ENCODE measurements around the gene TUBB6.

Gene TUBB6

GRCh38 chr18:12315911-12316310, 7.9 kb downstream of the TUBB6 start:
- DNase-seq, result no peak

- DNase-seq, result peak; percentile 7
Measured at GRCh38 chr18:12317664-12318333, 9.8 kb downstream of the TUBB6 start.

- no peak for DNase-seq
Measured at GRCh38 chr18:12318334-12318697, 10.3 kb downstream of the TUBB6 start.

GRCh38 chr18:12318857-12319256, 10.8 kb downstream of the TUBB6 start:
- DNase-seq, result no peak

GRCh38 chr18:12321333-12321732, 13.3 kb downstream of the TUBB6 start:
- DNase-seq, result no peak

GRCh38 chr18:12324991-12325725, 17.1 kb downstream of the TUBB6 start:
- DNase-seq, result no peak

GRCh38 chr18:12325726-12326245, 17.7 kb downstream of the TUBB6 start:
- no peak for DNase-seq

GRCh38 chr18:12326711-12327460, 18.8 kb downstream of the TUBB6 start:
- no peak for DNase-seq

- DNase-seq, result peak; percentile 67
Measured at GRCh38 chr18:12327510-12328178, 19.6 kb downstream of the TUBB6 start.

- no peak for DNase-seq
Measured at GRCh38 chr18:12328179-12328823, 20.3 kb downstream of the TUBB6 start.

GRCh38 chr18:12329125-12329698, 21.2 kb downstream of the TUBB6 start:
- DNase-seq, result no peak

GRCh38 chr18:12330766-12331165, 22.7 kb downstream of the TUBB6 start:
- DNase-seq, result no peak

GRCh38 chr18:12333506-12334290, 25.7 kb downstream of the TUBB6 start:
- DNase-seq, result no peak

- DNase-seq, result no peak
Measured at GRCh38 chr18:12334366-12334808, 26.3 kb downstream of the TUBB6 start.

- DNase-seq, result no peak
Measured at GRCh38 chr18:12334863-12335262, 26.8 kb downstream of the TUBB6 start.

GRCh38 chr18:12335503-12335902, 27.5 kb downstream of the TUBB6 start:
- DNase-seq, result no peak

GRCh38 chr18:12336171-12336613, 28.2 kb downstream of the TUBB6 start:
- no peak for DNase-seq

GRCh38 chr18:12336887-12337286, 28.8 kb downstream of the TUBB6 start:
- DNase-seq, result no peak

- DNase-seq, result no peak
Measured at GRCh38 chr18:12338382-12338781, 30.3 kb downstream of the TUBB6 start.

- DNase-seq, result no peak
Measured at GRCh38 chr18:12340945-12341660, 33.1 kb downstream of the TUBB6 start.
